Measurements from ENCODE around the gene KCNT1.

Gene KCNT1

DNA sequence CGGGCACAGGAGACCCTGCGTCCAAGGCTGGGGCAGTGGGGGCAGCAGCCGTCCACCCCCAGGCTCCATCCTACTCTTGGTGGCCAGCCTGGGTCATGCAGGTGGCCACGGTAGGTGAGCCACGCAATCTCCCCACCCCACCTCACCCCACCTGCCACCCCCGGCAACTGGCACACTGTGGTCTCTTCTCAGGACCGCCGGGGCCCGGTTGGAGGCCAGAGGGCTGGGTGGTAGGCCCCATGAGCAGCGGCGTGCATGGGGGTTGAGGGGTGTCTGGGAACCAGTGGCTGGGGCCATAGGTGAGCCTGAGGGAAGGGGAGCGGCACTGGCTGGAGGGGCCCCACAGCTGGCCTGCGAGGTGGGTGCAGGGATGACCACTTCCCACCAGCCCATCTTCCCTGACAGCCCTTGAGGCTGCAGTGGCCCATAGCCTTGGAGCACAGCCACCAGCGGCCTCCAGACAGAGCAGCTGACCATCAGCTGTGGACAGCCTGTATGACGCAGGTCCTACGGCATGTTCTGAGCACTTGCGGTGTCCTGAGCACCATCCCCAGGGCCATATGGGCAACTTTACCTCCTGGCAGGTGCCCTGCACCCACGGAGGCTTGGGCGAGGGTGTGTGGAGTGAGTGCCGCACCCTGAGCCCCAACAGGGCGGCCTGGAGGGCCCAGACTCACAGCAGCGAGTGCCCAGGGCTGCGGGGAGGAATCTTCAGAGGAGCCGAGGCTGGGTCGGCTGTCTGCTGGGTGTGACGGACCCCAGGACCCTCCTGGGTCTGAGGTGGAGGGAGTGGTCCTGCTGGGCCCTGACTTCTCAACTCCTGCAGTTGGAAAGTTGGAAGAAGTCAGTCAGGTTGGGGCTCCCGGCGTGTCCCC lies 47.4 kb downstream of the KCNT1 start:
- no peak for DNase-seq

- no peak for DNase-seq
Observed at GRCh38 chr9:135750786-135751185, 48.8 kb downstream of the KCNT1 start.

GRCh38 chr9:135751501-135751900 lies 49.5 kb downstream of the KCNT1 start:
- no peak for DNase-seq

DNA sequence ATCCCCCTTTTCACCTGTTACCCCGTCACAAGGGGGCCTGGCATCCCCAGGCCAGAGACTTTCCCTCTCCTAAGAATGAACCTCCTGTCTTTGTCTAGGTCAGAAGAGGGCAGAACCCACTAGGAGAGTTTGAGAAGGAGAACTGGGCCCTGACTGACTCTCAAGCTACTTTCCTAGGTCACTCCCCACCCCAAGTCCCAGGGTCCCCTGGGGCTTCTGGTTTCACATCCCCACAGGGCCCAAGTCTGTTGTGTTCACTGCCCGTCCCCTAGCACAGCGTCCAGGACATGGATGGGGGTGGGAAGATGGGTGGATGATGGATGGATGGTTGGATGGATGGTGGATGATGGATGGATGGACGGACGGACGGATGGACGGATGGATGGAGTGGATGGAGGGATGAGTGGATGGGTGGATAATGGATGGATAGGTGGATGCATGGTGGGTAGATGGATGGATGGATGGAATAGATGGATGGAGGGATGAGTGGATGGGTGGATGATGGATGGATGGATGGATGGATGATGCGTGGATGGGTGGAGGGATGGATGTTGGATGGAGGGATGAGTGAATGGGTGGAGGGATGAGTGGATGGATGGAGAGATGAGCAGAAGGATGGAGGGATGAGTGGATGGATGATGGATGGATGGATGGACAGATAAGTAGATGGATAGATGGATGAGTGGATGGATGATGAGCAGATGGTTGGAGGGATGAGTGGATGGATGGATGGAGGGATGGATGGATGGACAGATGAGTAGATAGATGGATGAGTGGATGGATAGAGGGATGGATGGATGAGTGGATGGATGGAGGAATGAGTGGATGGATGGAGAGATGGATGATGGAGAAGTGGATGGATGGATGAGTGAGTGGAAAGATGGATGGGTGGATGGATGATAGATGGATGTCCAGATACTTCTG lies 50.6 kb downstream of the KCNT1 start:
- no peak for DNase-seq

GRCh38 chr9:135753391-135754105 lies 51.6 kb downstream of the KCNT1 start:
- DNase-seq: no peak

GRCh38 chr9:135756576-135756975 lies 54.6 kb downstream of the KCNT1 start:
- no peak for DNase-seq

DNA sequence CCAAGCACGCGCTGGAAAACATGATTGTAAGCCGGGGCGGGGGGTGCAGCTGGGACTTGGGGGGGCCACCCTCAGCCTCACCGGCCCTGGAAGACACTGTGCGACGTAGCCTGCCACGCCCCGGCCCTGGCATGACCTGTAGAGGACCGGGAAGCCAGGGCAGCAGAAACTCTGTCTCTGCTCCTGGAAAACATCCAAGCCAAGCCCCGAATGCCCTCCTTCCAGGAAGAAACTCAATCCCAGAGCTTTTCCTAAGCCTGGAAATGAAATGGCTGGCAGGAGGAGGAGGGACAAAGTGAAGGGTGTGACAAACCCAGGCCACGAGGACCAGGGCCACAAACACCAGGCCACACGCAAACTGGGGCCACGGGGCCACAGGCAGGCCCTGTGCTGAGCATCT lies 55.4 kb downstream of the KCNT1 start:
- DNase-seq: no peak

DNA sequence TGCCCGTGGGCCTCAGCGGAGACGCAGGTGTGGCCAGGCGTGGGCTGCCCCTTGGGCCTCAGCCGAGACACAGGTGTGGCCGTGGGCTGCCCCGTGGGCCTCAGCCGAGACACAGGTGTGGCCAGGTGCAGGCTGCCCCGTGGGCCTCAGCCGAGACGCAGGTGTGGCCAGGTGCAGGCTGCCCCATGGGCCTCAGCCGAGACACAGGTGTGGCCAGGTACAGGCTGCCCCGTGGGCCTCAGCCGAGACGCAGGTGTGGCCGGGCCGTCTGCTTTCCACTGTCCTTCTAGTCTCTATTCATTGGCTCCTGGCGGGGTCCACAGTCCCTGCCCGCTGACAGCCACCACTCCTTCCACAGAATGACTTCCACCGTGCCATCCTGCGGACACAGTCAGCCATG lies 56.1 kb downstream of the KCNT1 start:
- no peak for DNase-seq

DNA sequence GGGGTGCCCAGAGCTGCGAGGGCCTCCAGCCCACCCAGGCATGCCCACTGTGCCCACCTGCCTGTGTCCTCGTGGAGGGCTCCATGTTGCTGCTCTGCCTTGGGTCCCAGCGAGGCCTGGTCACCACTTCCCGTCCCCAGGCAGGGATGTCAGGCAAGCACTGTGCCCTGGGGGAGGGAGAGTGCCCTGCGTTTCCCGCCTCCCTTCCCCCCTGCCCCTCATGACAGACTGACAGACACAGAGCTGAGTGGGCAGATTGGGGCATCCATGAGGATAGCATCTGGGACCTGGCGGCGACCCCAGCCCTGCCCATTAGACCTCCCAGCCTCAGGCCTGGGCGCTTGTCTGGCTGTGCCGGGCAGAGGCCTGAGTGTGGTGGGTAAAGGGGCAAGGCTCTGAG lies 56.9 kb downstream of the KCNT1 start:
- DNase-seq: no peak

- no peak for DNase-seq
Observed at GRCh38 chr9:135759676-135760300, 57.8 kb downstream of the KCNT1 start.

GRCh38 chr9:135760465-135760864 lies 58.5 kb downstream of the KCNT1 start:
- DNase-seq: no peak

GRCh38 chr9:135761150-135761844 lies 59.3 kb downstream of the KCNT1 start:
- DNase-seq: no peak

DNA sequence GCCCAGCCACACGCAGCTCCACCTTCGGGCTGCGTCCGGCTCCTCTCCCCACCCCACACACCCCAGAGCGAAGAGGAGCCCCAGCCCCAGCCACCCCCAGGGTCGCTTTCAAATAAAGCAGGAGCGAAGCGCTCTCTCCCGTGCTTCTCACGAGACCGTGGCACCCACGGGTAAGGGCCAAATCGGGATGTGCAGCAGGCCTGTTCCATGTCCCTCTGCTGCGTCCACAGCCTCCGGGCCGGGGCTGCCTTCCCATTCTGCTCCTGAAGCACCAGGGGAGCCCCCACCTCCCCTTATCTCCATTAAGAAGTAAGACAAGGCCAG lies 59.8 kb downstream of the KCNT1 start:
- no peak for DNase-seq

GRCh38 chr9:135762921-135763320 lies 60.9 kb downstream of the KCNT1 start:
- no peak for DNase-seq

GRCh38 chr9:135763716-135764446 lies 61.9 kb downstream of the KCNT1 start:
- no peak for DNase-seq

- no peak for DNase-seq
Observed at GRCh38 chr9:135764731-135765130, 62.7 kb downstream of the KCNT1 start.

- no peak for DNase-seq
Observed at GRCh38 chr9:135765416-135765815, 63.4 kb downstream of the KCNT1 start.

GRCh38 chr9:135766251-135766650 lies 64.3 kb downstream of the KCNT1 start:
- no peak for DNase-seq

DNA sequence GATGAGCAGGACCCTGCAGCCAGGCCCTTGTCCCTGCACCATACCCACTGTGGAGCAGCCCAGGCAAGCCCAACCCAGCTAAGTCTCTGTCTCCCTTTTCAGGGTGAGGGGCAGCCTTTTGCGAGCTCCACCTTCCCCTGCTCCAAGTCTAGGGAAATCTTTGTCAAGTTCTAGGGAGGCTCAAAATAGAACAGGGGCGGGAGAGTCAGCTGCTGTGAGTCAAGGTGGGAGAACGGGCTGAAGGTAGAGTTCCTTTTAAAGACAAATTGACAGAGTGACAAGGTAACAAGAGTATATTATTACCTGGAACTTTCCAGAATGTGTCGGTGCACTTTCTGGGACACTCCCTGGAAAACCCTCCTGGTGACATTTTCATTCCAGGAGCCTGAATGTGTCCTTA lies 64.7 kb downstream of the KCNT1 start:
- DNase-seq: no peak

- DNase-seq: no peak
Observed at GRCh38 chr9:135768516-135769218, 66.7 kb downstream of the KCNT1 start.

All from stimulated activated naive CD4-positive, alpha-beta T cell treated with Interleukin-2 at 50 U/mL for 16 hours (primary cell).